Endothelial cell of umbilical vein (primary cell): ENCODE data around the gene MTX1. TPM values are rescaled to one million over a fixed set of nuclear protein-coding genes. Genes with fewer than 3 reads are reported as not detected.
"Not testable (repeated sequence)": the region's sequence is repeated elsewhere in the genome, so short reads cannot be mapped to it uniquely, and the experiment has no call there.

Experiments
- BruUV-seq: library from RNA; stranded (reverse); fragments of 400-500 nt; replicated peaks from 2 replicates; lab custom pipeline; 2021; lab: Mats Ljungman, UMichigan
- CTCF ChIA-PET: fragments of 300-600, 350-600 bp; sonication (Branson Sonifier 250); formaldehyde crosslinking; loops from one replicate; lab custom pipeline; 2021; ENCODE audit warnings: antibody characterized with exemption, inconsistent platforms; lab: Charles Lee
- POLR2A ChIA-PET: fragments of 300-600, 350-600 bp; sonication (Branson Sonifier 250); formaldehyde crosslinking; loops from one replicate; lab custom pipeline; 2021; ENCODE audit warnings: antibody characterized with exemption, inconsistent platforms; lab: Charles Lee
- DNase-seq: peaks from one replicate; pipeline ENCODE4 v3.0.0-alpha.2; 2011; ENCODE audit warnings: low read depth, low spot score
- FAIRE-seq: peaks from 2 replicates; lab custom pipeline; 2011; peaks lifted over from hg19 to GRCh38; lab: Jason Lieb, UNC
- H2AFZ ChIP-seq: 2 replicates; pipeline ENCODE4 v1.6.0; 2012; ENCODE audit warnings: low read depth, low read length, control low read depth, inconsistent platforms
- H3K27ac ChIP-seq: 2 replicates; pipeline ENCODE4 v1.5.1; 2011; ENCODE audit warnings: low read depth, mild to moderate bottlenecking, control low read depth, low read length, moderate library complexity; ENCODE audit not compliant: insufficient read depth
- H3K27me3 ChIP-seq, 2 experiments: 2 replicates each; pipeline versions ENCODE4 v1.6.0 to v1.6.1; 2011; ENCODE audit warnings: low read length in 2 of 2, mixed read lengths in 1 of 2; ENCODE audit not compliant: control insufficient read depth in 2 of 2, insufficient read depth in 2 of 2
- H3K36me3 ChIP-seq, 2 experiments: 2 replicates in 1 of 2; 3 replicates in 1 of 2; pipeline ENCODE4 v1.5.1; 2011; ENCODE audit warnings: low read length in 2 of 2, mild to moderate bottlenecking in 1 of 2, moderate library complexity in 1 of 2; ENCODE audit not compliant: control insufficient read depth in 2 of 2, insufficient read depth in 2 of 2; ENCODE audit errors: extremely low read depth in 1 of 2
- H3K4me1 ChIP-seq: 3 replicates; pipeline ENCODE4 v1.5.1; 2011; ENCODE audit warnings: mild to moderate bottlenecking, low read length; ENCODE audit not compliant: control insufficient read depth, insufficient read depth; ENCODE audit errors: extremely low read depth
- H3K4me2 ChIP-seq: 2 replicates; pipeline ENCODE4 v1.6.1; 2011; ENCODE audit warnings: low read length, control low read depth, mixed read lengths; ENCODE audit not compliant: insufficient read depth
- H3K4me3 ChIP-seq, 3 experiments: fragments of 200-600 bp in 1 of 3; sonication (generic), shearing (Covaris generic) in 1 of 3; replicated peaks in 1 of 3; 2 replicates each; pipeline ENCODE4 v1.5.1; 2011 to 2016; ENCODE audit warnings: control low read depth in 3 of 3, low read length in 3 of 3, mild to moderate bottlenecking in 2 of 3, inconsistent platforms in 1 of 3, low read depth in 1 of 3, moderate library complexity in 1 of 3; ENCODE audit not compliant: insufficient read depth in 1 of 3
- H3K79me2 ChIP-seq: 2 replicates; pipeline ENCODE4 v1.6.0; 2012; ENCODE audit warnings: low read length, inconsistent platforms; ENCODE audit not compliant: control insufficient read depth, insufficient read depth
- H3K9ac ChIP-seq: replicated peaks from 2 replicates; pipeline ENCODE3; 2011; ENCODE audit warnings: low read length, control low read depth; ENCODE audit not compliant: insufficient read depth; ENCODE audit errors: extremely low read depth
- H3K9me1 ChIP-seq: replicated peaks from 3 replicates; pipeline ENCODE4 v1.6.0; 2011; ENCODE audit warnings: mild to moderate bottlenecking, low read length; ENCODE audit not compliant: control insufficient read depth, insufficient read depth; ENCODE audit errors: extremely low read depth
- H3K9me3 ChIP-seq: replicated peaks from 2 replicates; pipeline ENCODE4 v1.5.1; 2012; ENCODE audit warnings: low read length, inconsistent platforms; ENCODE audit not compliant: control insufficient read depth, insufficient read depth
- H4K20me1 ChIP-seq: replicated peaks from 2 replicates; pipeline ENCODE3; 2011; ENCODE audit warnings: mild to moderate bottlenecking, low read length; ENCODE audit not compliant: control insufficient read depth, insufficient read depth; ENCODE audit errors: extremely low read depth
- EZH2 ChIP-seq: IDR thresholded peaks from 2 replicates; pipeline ENCODE4 v1.6.1; 2012; ENCODE audit warnings: borderline replicate concordance, low read depth, mild to moderate bottlenecking, moderate library complexity, low read length, inconsistent platforms; ENCODE audit not compliant: severe bottlenecking
- FOS ChIP-seq: IDR thresholded peaks from 2 replicates; pipeline ENCODE4 v1.6.1; 2011; ENCODE audit warnings: mild to moderate bottlenecking, low read length, moderate library complexity, borderline replicate concordance; ENCODE audit not compliant: insufficient read depth
- GATA2 ChIP-seq: IDR thresholded peaks from 2 replicates; pipeline ENCODE4 v1.7.0; 2011; ENCODE audit warnings: low read depth, mild to moderate bottlenecking, moderate library complexity, mixed read lengths, low read length; ENCODE audit not compliant: insufficient read length, insufficient read depth
- JUN ChIP-seq: IDR thresholded peaks from 2 replicates; pipeline ENCODE4 v1.6.1; 2011; ENCODE audit warnings: borderline replicate concordance, low read depth; ENCODE audit not compliant: insufficient read length, insufficient read depth
- MYC ChIP-seq: IDR thresholded peaks from one replicate; pipeline ENCODE4 v1.6.1; 2011; ENCODE audit warnings: mild to moderate bottlenecking, low read depth, low read length
- POLR2A ChIP-seq: IDR thresholded peaks from 2 replicates; pipeline ENCODE4 v1.6.1; 2012; ENCODE audit warnings: low read depth, mild to moderate bottlenecking, control low read depth, low read length
- POLR2AphosphoS5 ChIP-seq: IDR thresholded peaks from 2 replicates; pipeline ENCODE4 v1.6.1; 2012; ENCODE audit warnings: low read depth, mild to moderate bottlenecking, control low read depth, low read length, moderate library complexity; ENCODE audit not compliant: insufficient read depth
- dilution Hi-C: fragments of 300-500 bp; cut with MboI; formaldehyde crosslinking; loops from one replicate; pipeline ENCODE4 v1.15.0; 2019; ENCODE audit warnings: low sequenced_read_pairs; ENCODE audit not compliant: extremely low pct_ligation_motif_present
- intact Hi-C: fragments of 100-400 bp; cut with micrococcal nuclease; formaldehyde crosslinking; loops from one replicate; pipeline ENCODE4 v1.10.0; 2022
- polyA plus RNA-seq, 4 experiments: library from polyadenylated mRNA; depleted of rRNA in 3 of 4; stranded (reverse) in 3 of 4; unstranded in 1 of 4; fragments of >200 nt; gene quantifications; 2 replicates each; pipeline versions ENCODE4 v1.2.1 to v1.2.3, GENCODE V29; 2011 to 2012; ENCODE audit warnings: missing spikeins in 1 of 4
- total RNA-seq: library from RNA; stranded (reverse); gene quantifications from 2 replicates; pipeline ENCODE4 v1.2.3, GENCODE V29; 2021
- TF ChIP-seq, protein P1 (sequence below), 2 donors: IDR thresholded peaks; 1 replicate in 1 of 2; 2 replicates in 1 of 2; pipeline ENCODE4 v1.5.1; 2011; ENCODE audit warnings: low read length in 2 of 2, mild to moderate bottlenecking in 2 of 2, moderate library complexity in 2 of 2, control low read depth in 1 of 2, inconsistent platforms in 1 of 2, low read depth in 1 of 2; ENCODE audit not compliant: insufficient read depth in 1 of 2; ENCODE audit errors: extremely low read depth in 1 of 2
- TF ChIP-seq, protein P2 (sequence below): IDR thresholded peaks from 2 replicates; pipeline ENCODE4 v1.6.1; 2011; ENCODE audit not compliant: insufficient read depth, insufficient read length

Gene MTX1
- total and polyA plus RNA-seq, 2 donors (not counting 3 experiments of a cell fraction or from before 2014, with no cell fraction given): 53.0 to 109 TPM

DNA sequence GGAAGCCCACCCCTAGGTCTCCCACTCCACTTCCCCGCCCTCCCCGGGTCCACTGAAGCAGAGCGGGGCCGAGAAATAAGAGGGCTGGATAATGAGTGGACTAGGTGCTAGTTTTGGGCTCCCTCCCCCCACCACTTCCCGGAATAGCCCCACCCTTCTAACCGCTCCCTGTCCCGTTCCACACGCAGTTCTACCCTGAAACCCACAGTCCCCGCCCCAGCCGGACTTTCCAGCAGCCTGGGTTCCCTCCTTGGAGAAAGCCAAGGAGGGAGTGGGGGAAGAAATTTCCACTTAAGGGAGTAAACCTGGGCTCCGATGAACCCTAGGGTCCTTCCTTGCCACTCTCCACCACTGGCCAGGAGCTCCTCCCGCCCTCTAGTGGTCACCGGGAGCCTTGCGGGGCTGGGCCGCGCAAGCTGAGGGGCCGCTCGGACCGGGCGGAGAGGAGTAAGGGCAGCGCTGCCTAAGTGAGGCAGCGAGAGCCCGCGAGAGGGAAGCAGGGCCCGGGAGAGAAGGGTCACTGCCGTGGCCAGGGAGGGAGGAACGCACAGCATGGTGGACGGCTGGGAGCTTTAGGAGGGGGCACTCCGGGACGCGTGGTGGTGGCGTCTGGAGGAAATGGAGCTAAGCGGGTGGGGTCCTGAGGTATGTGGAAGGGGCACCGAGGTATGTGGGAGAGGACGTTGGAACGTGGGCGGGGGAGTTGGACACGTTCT, 15.1 kb upstream of the MTX1 start:
- Histone ChIP-seq H4K20me1 (no peaks in the 10 kb centered on the region), H3K79me2 (no peaks in the 10 kb centered on the region), H3K4me2 (peak overlapping the region; percentile 78), H3K9me3 (no peaks in the 10 kb centered on the region), H2AFZ (peak overlapping the region; percentile 91), H3K27me3 (no peaks in the 10 kb centered on the region), H3K4me3 (peak overlapping the region; percentile 30 to 37 (median 31)), H3K36me3 (peaks cover 0 to 3% of the 10 kb centered on the region in 2 experiments), H3K9ac (peak overlapping the region; percentile 18), H3K9me1 (no peaks in the 10 kb centered on the region), H3K4me1 (peaks cover 13% of the 10 kb centered on the region), H3K27ac (peak overlapping the region; percentile 1)
- dilution Hi-C loops: no loop called here
- DNase-seq: peak; percentile 91
- intact Hi-C loops: loop anchor here (2.0 to 5.0 kb wide), 4 partner anchors 15 to 114 kb away; partner anchors contain the start of genes FDPS and MTX1
- no TSS peak for BruUV-seq
- ChIA-PET POLR2A (interaction anchor here (0.7 to 2.3 kb wide), 2 partner anchors 21 to 27 kb away, joined by 3 to 8 read pairs; partner anchors contain the start of gene KRTCAP2), CTCF (interaction anchor here (0.6 to 3.7 kb wide), 20 partner anchors 9 to 455 kb away, joined by 3 to 88 read pairs (median 6); partner anchors contain the start of genes ADAM15, CLK2, EFNA1 and FDPS)
- FAIRE-seq: peak; percentile 98
- TF ChIP-seq POLR2A: peak; percentile 30
- TF ChIP-seq, protein P1, sequence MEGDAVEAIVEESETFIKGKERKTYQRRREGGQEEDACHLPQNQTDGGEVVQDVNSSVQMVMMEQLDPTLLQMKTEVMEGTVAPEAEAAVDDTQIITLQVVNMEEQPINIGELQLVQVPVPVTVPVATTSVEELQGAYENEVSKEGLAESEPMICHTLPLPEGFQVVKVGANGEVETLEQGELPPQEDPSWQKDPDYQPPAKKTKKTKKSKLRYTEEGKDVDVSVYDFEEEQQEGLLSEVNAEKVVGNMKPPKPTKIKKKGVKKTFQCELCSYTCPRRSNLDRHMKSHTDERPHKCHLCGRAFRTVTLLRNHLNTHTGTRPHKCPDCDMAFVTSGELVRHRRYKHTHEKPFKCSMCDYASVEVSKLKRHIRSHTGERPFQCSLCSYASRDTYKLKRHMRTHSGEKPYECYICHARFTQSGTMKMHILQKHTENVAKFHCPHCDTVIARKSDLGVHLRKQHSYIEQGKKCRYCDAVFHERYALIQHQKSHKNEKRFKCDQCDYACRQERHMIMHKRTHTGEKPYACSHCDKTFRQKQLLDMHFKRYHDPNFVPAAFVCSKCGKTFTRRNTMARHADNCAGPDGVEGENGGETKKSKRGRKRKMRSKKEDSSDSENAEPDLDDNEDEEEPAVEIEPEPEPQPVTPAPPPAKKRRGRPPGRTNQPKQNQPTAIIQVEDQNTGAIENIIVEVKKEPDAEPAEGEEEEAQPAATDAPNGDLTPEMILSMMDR (IDR thresholded peaks at IDR 0.05; ENCODE audit: extremely low read depth in 1 of 2, insufficient read depth in 1 of 2, low read depth in 1 of 2, low read length in 2 of 2): peak; percentile 98 to 99
- no peak for TF ChIP-seq MYC
- TF ChIP-seq JUN: no peak
- no peak for TF ChIP-seq EZH2
- no peak for TF ChIP-seq FOS
- TF ChIP-seq POLR2AphosphoS5: peak; percentile 41
- TF ChIP-seq GATA2: no peak
- TF ChIP-seq, protein P2, sequence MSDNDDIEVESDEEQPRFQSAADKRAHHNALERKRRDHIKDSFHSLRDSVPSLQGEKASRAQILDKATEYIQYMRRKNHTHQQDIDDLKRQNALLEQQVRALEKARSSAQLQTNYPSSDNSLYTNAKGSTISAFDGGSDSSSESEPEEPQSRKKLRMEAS: no peak

DNA sequence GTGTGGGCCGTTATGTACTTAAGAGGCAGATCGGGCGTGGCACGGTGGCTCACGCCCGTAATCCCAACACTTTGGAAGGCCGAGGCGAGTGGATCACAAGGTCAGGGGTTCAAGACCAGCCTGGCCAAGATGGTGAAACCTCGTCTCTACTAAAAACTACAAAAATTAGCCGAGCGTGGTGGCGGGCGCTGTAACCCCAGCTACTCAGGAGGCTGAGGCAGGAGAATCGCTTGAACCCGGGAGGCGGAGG, 14.6 kb upstream of the MTX1 start:
- H3K9me1 ChIP-seq, H4K20me1 ChIP-seq, BruUV-seq, H3K9me3 ChIP-seq, H3K79me2 ChIP-seq, H3K36me3 ChIP-seq, dilution Hi-C loops, DNase-seq, H3K27me3 ChIP-seq: not testable (repeated sequence)
- Histone ChIP-seq H3K4me3 (peak overlapping the region in 2 of 3 experiments; percentile 1 to 37), H3K4me2 (peak overlapping the region; percentile 78), H3K27ac (peak overlapping the region; percentile 1), H3K9ac (peak overlapping the region; percentile 56), H2AFZ (peak overlapping the region; percentile 23), H3K4me1 (peaks cover 13% of the 10 kb centered on the region)
- POLR2A ChIA-PET: interaction anchor here (2.3 kb wide), 1 partner anchor 21 kb away, joined by 8 read pairs; the partner anchor contains the start of gene KRTCAP2
- FAIRE-seq: peak; percentile 18
- intact Hi-C loops: loop anchor here (2.0 to 5.0 kb wide), 4 partner anchors 15 to 113 kb away; partner anchors contain the start of genes FDPS and MTX1
- CTCF ChIA-PET: interaction anchor here (0.9 to 3.7 kb wide), 17 partner anchors 10 to 455 kb away, joined by 3 to 88 read pairs (median 8); partner anchors contain the start of genes ADAM15, CLK2, HCN3 and KRTCAP2
